KOPT-K1 (cell line): Measurements from ENCODE around the gene ABHD8.
"Not testable (repeated sequence)": the region's sequence is repeated elsewhere in the genome, so short reads cannot be mapped to it uniquely, and the experiment has no call there.

Source experiments
- H3K27ac ChIP-seq: fragments of 200-600 bp; sonication (generic); 2 replicates; pipeline ENCODE4 v1.5.1; 2016; ENCODE audit warnings: antibody characterized with exemption, mild to moderate bottlenecking, low read depth, low read length; ENCODE audit not compliant: poor library complexity, severe bottlenecking
- H3K36me3 ChIP-seq: fragments of 200-600 bp; sonication (generic); 2 replicates; pipeline ENCODE4 v1.5.1; 2017; ENCODE audit warnings: antibody characterized with exemption, mild to moderate bottlenecking, low read length, moderate library complexity; ENCODE audit not compliant: insufficient read depth
- H3K9me3 ChIP-seq: fragments of 200-600 bp; sonication (generic); 2 replicates; pipeline ENCODE4 v1.5.1; 2017; ENCODE audit warnings: antibody characterized with exemption, low read length, mild to moderate bottlenecking; ENCODE audit not compliant: insufficient read depth, poor library complexity, severe bottlenecking

ABHD8 gene

DNA sequence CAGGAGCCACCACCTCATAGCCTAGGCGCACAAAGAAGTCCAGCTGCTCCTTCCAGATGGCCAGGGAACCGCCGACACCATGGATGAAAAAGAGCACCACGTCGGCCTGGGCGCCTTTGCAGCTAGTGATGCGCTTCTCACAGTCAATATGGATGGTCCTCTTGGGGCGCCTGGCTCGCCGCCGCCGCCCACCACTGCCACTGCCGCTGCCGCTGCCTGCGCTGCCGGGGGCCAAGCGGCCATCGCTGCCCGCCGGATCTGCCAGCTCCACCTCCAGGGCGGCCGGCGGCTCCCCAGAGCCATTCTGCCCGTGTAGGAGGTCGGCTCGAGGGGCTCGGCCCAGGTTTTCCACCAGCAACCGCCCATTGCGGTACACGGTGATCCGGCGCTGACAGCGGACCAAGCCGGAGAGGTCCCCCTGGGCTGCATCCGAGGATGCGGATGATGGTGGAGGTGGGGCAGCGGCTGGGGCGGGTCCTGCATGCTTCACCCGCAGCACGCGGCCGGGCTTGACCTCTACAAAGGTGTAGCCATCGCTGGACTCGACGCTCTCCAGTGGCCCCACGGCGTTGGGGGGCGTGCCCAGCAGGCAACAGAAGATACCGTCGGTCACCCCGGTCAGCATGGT is 2.1 kb downstream of the ABHD8 start:
- peaks cover 14% of the 10 kb centered on the region for H3K36me3 ChIP-seq

DNA sequence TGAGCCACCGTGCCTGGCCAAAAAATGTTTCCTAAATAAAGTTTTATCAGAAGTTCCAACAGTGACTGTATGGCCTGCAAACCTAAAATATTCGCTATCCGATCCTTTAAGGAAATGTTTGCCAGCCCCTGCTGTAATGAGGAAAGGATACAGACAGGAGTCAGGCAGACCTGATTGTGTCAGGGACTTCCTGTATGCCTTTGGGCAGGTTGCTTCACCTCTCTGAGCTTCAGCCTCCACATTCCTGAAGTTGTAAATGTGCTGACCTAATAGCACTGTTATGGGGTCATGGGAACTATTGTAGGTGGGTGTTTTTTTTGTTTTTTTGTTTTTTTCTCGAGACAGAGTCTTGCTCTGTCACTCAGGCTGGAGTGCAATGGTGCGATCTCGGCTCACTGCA is 6.2 kb downstream of the ABHD8 start:
- peaks cover 14% of the 10 kb centered on the region for H3K36me3 ChIP-seq
- H3K27ac ChIP-seq = no peak overlapping the region
- peaks cover 12% of the 10 kb centered on the region for H3K9me3 ChIP-seq

More for the DNA sequence above, 2.1 kb downstream of the ABHD8 start:
- Histone ChIP-seq H3K9me3 (peaks cover 12% of the 10 kb centered on the region), H3K27ac (no peak overlapping the region)

DNA sequence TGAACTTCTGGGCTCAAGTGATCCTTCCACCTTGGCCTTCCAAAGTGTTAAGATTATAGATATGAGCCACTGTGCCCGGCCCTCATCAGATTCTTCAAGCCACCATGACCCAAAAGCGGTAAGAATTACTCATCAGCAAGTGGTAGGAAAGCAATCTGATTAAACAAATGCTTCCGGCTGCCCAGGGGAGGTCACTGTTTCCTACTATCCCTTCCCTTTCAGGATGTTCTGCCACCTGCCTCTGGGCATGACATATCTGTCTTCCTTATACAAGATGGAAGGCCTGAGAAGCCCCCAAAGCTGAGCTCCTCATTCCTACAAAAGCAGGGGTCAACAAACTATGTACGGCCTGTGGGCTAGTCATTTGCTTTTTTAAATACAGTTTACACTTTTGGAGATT is 7.0 kb downstream of the ABHD8 start:
- Histone ChIP-seq H3K27ac (no peak overlapping the region), H3K9me3 (peaks cover 12% of the 10 kb centered on the region), H3K36me3 (peaks cover 14% of the 10 kb centered on the region)

DNA sequence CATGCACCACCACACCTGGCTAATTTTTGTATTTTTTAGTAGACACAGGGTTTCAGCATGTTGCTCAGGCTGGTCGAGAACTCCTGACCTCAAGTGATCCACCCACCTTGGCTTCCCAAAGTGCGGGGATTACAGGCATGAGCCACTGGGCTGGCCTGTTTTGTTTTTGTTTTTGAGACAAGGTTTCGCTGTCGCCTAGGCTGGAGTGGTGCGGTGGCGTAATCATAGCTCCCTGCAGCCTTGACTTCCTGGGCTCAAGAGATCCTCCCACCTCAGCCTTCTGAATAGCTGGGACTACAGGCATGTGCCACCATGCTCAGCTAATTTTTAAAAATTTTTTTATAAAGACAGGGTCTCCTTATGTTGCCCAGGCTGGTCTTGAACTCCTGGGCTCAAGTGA is 7.7 kb downstream of the ABHD8 start:
- H3K9me3 ChIP-seq = peaks cover 12% of the 10 kb centered on the region
- H3K36me3 ChIP-seq = peaks cover 10% of the 10 kb centered on the region
- not testable (repeated sequence) for H3K27ac ChIP-seq

DNA sequence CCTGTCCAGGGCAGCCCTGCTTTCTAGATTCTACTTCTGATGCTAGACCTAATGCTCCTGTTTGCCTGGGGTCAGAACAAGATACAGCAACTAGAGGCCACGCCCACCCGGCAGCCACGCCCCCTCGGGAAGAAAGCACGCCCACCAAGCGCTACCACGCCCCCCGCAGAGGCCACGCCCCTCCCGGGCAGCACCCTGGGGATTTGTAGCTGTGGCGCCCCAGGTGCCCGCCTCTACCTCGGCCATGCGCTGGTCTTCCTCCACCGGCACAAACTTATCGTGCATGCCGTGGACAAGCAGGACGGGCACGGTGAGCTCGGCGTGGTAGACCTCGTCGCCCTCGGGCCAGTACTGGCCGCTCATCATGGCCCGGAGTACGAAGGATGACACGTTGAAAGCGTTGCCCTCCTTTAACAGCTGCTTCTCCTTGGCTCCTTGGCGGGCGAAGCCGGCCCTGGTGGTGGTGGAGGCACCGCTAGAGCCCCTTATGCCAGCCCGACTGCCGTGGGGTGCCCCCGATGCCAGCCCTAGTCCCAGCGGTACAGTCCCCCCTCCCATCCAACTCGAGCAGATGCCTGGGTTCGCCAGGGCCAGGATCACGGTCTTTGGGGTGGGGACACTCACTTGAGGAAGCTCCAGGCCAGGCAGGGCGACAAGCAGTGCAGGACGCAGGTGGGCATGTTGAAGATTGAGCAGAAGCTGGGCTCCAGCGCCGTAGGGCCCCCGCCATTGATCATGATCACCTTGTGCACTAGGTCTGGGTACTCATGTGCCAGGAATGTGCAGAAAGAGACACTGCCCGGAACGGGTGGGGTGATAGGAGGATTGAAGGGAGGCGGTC is 9.0 kb downstream of the ABHD8 start:
- Histone ChIP-seq H3K36me3 (peaks cover 10% of the 10 kb centered on the region), H3K27ac (no peak overlapping the region), H3K9me3 (peaks cover 12% of the 10 kb centered on the region)

- Histone ChIP-seq H3K27ac (no peak overlapping the region), H3K9me3 (peaks cover 11% of the 10 kb centered on the region), H3K36me3 (peaks cover 7% of the 10 kb centered on the region)
Observed at GRCh38 chr19:17293605-17294004, 9.6 kb downstream of the ABHD8 start.

- Histone ChIP-seq H3K9me3 (no peaks in the 10 kb centered on the region), H3K27ac (peak overlapping the region; percentile 47), H3K36me3 (no peaks in the 10 kb centered on the region)
Observed at GRCh38 chr19:17292301-17293074, 10.7 kb downstream of the ABHD8 start.

GRCh38 chr19:17289489-17289888 is 13.7 kb downstream of the ABHD8 start:
- Histone ChIP-seq H3K36me3 (peaks cover 25% of the 10 kb centered on the region), H3K9me3 (no peaks in the 10 kb centered on the region), H3K27ac (no peak overlapping the region)

GRCh38 chr19:17286752-17287151 is 16.5 kb downstream of the ABHD8 start:
- Histone ChIP-seq H3K27ac (no peak overlapping the region), H3K9me3 (no peaks in the 10 kb centered on the region), H3K36me3 (peaks cover 42% of the 10 kb centered on the region)

- H3K36me3 ChIP-seq = peaks cover 42% of the 10 kb centered on the region
- H3K9me3 ChIP-seq = no peaks in the 10 kb centered on the region
- no peak overlapping the region for H3K27ac ChIP-seq
Observed at GRCh38 chr19:17286263-17286662, 17.0 kb downstream of the ABHD8 start.

DNA sequence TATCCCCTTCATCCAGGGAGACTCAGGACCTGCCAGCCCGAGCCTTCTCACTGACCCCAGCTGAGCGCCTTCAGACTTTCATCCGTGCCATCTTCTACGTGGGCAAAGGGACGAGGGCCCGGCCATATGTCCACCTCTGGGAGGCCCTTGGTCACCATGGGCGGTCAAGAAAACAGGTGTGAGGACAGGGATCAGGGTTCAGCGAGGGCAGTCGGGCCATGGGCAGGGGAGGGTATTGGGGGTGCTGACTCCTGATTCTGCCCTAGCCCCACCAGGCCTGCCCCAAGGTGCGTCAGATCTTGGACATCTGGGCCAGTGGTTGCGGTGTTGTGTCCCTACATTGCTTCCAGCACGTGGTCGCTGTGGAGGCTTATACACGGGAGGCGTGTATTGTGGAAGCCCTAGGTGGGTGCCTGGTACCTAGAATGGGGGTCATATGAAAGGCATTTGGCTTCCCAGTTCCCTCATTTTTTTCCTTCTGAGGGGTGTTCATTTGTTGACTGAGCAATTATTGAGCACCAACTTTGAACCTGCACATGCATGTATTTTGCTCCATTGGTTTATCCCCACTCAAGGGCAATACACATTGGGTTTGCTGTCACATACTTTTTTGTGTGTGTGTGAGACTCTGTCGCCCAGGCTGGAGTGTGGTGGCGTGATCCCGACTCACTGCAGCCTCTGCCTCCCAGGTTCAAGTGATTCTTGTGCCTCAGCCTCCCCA is 17.6 kb downstream of the ABHD8 start:
- no peaks in the 10 kb centered on the region for H3K9me3 ChIP-seq
- peaks cover 42% of the 10 kb centered on the region for H3K36me3 ChIP-seq
- no peak overlapping the region for H3K27ac ChIP-seq

DNA sequence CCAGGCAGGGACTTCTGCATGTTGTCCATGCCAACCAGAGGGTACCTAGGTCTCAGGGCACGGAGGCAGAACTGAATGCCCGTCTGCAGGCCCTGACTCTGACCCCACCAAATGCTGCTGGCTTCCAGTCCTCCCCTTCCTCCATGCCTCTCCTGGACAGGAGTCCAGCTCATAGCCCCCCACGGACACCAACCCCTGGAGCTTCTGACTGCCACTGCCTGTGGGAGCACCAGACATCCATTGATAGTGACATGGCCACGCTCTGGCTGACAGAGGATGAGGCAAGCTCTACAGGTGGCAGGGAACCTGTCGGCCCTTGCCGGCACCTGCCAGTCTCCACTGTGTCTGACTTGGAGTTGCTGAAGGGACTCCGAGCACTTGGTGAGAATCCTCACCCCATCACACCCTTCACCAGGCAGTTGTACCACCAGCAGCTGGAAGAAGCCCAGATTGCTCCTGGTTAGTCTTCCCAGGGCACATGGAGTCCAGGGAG is 19.7 kb downstream of the ABHD8 start:
- peaks cover 50% of the 10 kb centered on the region for H3K36me3 ChIP-seq
- H3K9me3 ChIP-seq = no peaks in the 10 kb centered on the region
- no peak overlapping the region for H3K27ac ChIP-seq

DNA sequence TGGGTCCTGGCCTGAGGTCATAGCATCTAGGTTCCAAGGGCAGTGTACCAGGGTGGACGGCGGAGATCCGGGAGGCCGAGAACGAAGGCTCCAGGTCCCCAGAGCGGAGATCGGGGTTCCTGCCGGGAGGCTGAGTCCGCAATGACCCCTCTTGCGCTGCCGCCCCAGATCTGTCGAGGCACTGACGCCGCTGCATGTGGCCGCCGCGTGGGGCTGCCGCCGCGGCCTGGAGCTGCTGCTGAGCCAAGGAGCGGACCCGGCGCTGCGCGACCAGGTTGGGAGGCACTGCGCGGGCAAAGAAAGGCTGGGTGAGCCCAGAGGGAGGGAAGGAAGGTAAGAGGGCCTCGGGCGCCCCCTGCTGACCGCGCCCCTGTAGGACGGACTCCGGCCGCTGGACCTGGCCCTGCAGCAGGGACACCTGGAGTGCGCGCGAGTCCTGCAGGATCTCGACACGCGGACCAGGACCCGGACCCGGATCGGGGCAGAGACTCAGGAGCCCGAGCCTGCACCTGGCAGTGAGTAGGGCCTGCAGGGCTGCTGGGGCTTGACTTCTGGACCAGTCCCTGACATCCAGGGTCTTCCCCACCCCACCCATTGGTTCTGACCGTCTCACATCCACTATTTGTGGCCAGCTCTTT is 20.6 kb downstream of the ABHD8 start:
- H3K9me3 ChIP-seq = no peaks in the 10 kb centered on the region
- H3K36me3 ChIP-seq = peaks cover 55% of the 10 kb centered on the region
- H3K27ac ChIP-seq = peak overlapping the region; percentile 64
